ENCODE measurements around the gene ENTPD8.

The ENTPD8 gene

DNA sequence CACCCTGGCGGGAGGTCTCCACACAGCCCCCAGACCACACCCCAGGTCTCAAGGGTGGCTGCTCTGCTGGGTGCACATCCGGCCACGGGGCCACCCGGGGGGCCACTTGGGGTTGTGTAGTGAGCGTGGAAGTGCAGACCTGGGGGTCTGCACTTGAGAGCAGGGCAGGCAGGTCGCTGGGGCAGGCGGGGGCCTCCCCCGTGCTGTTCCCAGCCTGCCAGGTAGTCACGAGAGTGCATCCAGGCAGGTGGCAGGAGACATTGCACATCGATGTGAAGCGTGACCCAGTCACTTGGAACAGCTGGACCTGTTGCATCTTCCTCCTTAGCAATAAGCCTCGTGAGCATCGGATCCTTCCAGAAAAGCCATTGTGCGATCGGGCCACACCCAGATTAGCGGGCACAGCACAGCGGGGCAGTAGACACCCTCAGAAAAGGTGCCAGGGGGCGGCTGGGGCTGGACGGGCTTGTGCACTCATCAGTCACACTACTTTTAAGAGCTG lies 4.8 kb upstream of the ENTPD8 start:
- no peak for DNase-seq

DNA sequence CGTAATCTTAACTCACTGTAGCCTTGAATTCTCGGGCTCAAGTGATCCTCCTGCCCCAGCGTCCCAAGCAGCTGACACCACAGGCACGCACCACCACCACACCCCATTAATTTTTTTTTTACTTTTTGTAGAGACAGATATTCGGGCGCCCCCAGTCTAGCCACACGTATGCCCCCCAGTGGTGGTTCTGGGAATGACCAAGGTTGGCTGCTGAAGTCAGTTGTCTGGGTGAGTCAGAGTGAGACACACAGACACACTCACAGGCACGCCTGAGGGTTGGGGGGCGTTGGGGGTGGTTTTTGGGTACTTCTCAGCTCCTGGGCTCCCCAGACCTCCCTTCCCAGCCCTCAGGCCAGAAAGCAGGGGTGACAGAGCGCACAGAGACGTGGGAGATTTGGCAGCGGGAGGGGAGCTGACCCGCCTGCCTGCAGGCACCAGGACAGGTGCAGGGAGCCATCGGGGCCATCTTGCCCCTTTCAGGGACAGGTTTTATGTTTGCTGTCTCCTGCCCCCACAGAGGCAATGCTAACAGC lies 4.2 kb upstream of the ENTPD8 start:
- DNase-seq, result peak; percentile 89

DNA sequence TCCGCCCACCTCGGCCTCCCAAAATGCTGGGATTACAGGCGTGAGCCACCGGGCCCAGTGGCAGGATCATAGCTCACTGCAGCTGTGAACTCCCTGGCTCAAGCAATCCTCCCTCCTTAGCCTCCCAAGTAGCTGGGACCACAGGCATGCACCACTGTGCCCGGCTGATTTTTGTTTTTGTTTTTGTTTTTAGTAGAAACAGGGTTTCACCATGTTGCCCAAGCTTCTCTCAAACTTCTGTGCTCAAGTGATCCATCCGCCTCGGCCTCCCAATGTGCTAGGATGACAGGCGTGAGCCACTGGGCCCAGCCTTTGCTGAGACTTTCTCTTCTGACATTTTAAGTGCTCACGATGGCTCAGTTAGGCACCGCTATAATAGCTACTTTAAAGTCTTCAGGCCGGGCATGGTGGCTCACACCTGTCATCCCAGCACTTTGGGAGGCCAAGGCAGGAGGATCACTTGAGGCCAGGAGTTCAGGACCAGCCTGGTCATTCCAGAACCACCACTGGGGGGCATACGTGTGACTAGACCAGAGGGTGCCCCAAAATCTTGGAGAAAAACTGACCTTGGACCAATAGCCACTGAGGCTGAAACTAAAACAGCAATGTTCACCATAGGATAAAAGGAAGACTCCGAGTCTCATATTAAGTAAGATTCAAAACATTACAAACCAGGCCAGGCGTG lies 3.1 kb upstream of the ENTPD8 start:
- no peak for DNase-seq

DNA sequence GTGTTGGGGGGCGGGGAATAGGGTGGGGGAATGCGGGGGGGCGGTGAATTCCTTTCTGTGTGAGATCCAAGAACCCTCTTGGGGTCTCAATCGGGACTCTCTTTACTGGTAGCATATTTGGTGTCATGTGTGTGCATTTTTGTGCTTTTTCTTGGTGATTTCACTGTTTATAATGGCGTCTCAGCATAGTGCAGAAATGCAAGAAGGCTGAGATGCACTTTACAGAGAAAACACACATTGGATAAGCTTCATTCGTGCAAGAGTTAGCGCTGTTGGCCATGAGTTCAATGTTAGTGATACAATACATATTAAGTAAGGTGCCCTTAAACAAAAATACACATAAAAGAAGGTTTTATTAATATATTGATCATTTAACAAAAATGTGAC lies 771 bp upstream of the ENTPD8 start:
- DNase-seq, result no peak

DNA sequence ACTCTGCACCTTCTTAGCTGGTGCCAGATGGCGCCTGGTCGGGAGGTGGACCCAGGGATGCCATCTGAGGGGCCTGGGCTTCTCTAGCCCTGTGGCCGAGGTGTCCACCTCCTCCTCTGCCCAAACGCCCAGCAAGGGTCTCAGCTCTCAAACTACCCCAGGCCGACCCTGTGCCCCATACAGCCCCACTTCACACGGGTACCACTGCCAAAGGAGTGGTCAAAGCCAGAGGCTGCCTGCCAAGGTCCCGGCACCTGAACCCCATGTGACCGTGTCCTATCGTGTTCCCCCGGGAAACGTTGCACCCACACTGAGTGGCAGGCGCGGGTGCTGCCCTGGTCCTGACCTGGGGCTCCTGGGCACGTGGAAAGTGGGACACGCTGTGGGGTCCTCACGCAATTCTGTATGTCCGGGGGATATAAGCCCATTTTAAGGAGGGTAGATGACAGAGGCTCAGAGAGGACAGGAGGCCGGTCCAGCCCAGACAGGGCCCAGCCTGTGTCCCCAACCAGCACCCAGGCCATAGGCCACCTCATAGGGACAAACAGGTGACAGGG lies 1.9 kb downstream of the ENTPD8 start:
- DNase-seq, result no peak

DNA sequence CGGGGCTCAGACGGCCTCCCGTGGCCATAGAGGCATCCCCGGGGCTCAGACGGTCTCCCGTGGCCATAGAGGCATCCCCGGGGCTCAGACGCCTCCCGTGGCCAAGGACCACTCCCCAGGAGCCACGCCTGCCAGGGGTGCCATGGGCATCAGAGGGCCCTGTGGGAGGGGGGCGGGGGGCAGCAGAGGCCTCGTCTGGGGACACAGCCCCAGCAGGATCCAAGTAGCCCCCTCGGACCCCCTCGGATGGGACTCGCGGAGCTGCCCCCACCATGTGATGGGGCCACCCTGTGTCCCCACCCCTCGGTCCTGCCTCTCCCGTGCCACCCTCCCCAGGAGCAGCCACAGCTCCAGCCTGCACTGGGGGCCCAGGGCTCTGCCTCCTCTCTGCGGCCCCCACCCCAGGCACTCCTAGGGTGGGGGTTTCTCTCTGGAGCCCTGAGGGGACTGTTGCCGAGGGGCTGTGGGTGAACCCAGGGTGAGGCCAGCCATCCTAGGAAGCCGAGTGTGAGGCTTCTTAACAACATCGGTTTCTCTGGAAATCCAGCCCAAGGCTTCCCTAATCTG lies 2.5 kb downstream of the ENTPD8 start:
- DNase-seq, result no peak

DNA sequence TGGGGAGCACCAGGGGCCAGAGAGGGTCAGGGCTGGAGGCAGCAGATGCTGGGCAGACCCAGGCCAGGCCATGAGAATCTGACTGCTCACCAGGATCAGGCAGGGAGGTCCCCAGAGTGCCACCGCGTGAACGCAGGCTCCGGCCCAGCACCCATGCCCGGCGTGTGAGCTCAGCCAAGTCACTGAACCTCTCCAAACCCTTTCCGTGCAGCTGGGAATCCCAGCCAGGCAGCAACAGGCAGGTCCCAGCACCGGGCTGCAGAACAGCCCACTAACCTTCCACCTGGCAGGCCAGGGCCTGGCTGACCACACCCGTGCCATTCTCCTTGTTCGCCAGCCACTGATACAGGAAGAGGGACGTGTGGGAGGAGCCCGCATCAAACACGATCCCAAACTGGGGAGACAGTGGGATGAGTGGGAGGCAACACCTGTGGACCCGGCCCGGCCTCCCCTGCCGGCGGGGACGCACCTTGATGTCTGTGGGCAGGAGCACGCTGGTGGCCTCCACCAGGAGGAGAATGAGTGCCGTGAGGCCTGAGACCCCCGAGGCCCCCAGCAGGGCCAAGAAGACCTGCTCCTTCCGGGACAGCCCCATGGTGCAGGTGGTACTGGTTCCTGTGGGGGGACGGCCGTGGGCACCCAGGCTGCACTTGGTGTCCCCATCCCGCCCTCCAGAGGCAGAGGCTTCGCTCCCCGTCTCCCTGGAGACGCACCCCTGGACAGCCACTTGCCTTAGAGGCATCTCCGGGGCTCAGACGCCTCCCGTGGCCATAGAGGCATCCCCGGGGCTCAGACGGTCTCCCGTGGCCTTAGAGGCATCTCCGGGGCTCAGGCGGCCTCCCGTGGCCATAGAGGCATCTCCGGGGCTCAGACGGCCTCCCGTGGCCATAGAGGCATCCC lies 3.2 kb downstream of the ENTPD8 start:
- no peak for DNase-seq

DNA sequence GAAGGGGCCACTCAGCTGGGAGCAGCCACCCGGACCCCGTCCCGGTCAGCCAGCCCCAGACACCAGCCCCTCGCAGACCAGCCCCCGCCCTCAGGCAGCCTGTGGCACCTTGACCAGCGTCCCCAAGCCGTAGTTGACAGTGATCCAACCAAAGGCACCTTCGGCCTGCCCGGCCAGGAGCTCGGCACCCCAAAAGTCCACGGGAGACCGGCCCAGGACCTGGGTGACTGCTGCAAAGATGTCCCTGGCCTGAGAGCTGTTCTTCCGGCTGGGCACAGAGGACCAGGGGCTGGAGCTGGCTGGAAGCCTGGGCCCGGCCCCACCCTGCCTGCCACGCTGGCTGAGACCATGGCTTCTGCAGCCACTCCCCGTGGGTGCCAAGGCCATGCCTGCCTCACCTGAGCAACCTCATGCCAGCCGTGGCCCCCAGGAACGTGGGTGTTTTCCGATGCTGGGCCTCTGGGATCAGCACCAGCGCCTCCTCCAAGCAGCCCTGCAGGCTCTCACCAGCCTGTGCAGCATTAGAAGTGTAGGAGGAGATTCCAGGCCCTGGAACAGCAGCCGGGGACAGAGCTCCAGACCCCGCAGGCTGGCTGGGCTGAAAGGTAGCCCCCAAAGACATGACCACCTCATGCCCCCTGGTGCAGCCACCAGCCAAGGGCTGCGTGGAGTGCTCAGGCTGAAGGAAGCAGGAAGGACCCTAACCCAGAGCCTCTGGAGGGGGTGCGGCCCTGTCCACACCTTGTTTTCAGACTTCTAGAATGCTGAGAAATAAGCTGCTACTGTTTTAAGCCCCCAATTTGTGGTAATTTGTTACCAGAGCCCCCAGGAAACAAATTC lies 4.2 kb downstream of the ENTPD8 start:
- DNase-seq, result no peak

DNA sequence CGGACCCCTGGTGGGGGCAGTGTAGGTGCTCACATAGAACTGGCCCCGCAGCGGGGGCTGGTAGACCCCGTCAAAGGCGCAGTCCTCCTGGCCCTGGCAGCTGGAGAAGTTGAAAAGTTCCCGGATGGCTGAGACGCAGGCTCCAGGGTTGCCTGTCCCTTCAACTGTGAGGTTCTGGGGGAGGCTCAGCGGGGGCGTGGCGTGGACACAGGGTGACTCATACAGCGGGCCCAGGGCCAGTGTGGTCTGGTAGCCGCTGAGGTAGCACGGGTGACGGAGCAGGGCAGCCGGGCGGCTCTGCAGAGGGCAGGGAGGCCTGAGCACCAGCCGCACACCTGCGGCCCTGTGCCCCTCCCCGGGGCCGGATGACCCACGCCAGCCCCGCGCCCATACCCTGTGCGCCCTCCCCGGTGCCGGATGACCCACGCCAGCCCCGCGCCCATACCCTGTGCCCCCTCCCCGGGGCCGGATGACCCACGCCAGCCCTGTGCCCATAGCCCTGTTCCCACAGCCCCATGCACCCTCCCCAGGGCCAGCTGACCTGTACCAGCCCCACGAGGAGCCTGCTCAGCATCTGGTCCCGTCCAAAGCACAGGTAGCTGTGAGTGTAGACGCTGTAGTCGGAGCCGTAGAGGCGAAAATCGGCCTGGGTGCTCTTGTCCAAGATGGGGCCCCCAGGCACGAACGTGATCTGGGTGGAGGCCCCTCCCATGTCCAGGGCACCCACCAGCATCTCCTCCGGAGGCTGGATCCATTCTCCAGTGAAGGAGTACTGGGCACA lies 5.0 kb downstream of the ENTPD8 start:
- DNase-seq, result no peak

DNA sequence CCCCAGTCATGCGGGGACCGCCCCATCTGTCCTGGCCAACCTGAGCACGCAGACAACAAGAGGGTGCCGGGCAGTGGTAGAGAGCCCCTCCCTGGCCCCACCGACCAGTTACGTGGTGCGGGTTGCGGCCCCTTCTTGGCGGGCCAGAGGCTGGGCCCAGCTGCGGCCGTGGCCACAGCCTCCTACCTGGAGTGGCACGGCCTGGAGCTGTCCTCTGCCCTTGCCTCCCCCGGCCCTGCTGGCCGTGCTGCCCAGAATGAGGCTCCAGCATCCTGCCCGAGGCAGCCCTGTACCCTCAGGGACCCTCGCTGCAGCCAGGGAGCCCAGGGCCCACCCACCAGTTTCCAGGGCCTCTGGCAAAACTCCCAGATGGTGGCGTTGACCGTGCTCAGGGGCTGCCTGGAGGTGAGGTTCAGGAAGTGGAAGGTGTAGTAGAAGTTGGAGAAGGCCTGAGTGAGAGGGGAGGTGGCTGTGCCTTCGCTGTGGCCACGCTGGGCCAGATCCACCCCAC lies 5.7 kb downstream of the ENTPD8 start:
- DNase-seq, result no peak

DNA sequence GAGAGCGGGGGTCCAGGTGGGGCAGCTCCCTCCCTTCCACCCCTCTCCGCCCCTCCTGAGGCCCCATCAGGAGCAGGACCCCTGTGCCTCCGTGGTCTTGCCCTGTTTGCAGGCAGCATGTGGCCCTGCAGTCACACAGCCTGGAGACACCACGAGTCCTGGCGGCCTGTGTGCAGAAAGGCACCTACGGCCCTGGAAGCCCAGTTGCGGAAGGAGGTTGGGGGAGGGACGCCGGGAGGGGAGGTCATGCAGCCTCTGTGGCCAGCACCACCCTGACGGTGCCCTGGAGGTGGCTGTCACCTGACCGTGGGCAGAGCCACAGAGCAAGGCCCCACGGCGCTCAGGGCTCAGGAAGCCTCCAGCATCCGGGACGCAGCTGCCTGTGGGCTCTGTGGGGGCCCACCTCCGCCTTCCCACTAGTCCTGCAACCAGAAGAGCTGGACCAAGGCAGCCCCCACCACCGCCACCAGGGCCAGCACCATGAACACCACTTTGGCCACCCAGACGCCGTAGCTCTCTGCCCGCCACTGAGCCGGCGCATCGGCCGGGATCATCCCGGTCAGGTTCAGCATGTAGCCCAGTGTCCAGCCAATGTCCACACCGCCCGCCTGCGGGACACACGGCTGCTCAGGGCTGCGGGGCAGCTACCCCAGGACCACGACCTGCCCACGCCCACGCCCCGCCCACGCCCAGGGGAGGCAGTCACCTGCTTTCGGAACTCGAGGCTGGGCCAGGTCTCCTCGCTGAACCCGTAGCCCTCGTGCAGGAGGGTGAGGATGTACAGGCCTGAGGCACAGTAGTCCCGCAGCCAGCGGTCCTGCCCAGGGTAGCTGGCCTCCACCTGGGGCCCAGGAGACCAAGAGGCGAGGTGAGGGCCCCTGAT lies 6.4 kb downstream of the ENTPD8 start:
- DNase-seq, result no peak

DNA sequence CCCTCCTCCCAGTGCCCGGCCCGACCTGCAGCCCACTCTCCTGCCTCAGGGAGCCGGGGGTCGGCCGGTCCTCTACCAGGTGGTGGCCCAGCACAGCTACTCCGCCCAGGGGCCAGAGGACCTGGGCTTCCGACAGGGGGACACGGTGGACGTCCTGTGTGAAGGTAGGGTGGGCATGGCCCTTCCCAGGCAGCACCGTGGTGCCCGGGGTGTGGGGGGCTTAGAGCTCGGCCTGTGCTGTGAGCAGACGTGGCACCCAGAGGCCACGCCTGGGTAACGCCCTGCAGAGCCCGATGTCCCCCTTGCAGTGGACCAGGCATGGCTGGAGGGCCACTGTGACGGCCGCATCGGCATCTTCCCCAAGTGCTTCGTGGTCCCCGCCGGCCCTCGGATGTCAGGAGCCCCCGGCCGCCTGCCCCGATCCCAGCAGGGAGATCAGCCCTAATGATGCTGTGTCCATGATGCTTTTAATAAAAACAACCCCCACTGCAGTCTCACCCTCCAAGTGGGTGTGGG lies 7.2 kb downstream of the ENTPD8 start:
- no peak for DNase-seq

DNA sequence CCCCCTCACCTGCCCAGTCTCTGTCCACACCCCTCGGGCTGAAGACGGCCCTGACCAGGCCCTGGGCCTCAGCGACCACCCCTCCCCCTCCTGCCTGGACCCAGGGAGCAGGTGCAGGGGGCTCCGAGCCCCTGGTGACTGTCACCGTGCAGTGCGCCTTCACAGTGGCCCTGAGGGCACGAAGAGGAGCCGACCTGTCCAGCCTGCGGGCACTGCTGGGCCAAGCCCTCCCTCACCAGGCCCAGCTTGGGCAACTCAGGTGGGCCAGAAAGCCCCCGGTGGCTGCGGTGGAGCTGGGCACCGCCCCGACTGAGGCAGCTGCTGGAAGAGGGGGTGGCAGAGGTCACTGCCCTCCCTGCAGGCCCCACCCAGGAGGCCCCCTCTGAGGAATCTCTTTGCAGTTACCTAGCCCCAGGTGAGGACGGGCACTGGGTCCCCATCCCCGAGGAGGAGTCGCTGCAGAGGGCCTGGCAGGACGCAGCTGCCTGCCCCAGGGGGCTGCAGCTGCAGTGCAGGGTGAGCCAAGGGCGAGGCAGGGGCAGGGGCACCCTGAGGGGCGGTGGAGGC lies 7.7 kb downstream of the ENTPD8 start:
- no peak for DNase-seq

DNA sequence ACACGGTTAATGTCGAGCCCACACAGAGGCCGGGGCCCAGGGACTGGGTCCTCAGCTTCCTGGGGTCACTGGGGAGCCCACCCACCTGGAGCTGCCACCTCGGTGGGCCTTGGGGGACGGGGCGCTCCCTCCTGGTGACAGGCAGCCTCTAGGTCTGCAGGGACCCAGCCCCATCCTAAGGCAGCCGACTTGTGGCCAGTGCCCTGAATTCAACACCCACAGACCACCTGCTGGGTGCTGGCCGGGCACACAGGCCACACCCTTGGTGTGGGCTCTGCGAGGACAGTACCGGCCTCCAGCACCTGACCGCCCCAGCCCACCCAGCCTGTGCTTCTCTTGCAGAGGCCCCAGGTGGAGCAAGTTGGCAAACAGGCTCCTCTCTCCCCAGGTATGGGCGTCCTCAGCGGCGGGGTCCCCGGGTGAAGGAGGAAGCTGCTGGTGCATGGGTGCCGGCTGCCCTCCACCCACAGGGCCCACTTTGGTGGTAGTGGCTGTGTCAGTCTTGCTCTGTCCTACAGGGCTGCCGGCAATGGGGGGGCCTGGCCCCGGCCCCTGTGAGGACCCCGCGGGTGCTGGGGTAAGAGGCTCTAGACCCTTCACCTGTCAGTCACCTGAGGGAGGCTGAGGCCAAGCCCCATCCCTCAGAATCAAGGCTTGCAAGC lies 8.3 kb downstream of the ENTPD8 start:
- no peak for DNase-seq

DNA sequence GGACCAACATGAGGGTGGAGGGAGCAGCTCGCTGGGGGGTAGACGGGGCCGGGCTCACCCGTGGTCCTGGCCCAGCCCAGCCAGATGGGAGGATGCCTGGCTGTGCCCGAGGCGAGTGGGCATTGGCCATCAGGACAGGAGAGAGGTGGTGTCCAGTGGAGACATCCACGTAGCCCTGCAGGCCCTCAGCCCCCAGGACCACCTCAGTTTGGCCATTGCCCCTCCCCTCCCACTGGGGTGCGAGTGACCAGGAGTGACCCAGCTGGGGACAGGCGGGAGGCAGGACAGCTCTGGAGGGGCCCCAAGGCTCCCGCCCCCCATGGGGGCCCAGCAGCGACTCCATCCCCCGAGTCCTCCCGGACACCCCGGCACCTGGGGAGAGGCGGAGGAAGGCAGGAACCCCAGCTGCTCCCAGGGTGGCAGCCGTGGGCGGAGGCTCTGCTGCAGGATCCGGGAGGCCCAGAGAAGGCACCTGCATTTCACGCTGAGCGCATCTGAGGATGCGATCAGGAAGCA lies 9.7 kb downstream of the ENTPD8 start:
- DNase-seq, result no peak

DNA sequence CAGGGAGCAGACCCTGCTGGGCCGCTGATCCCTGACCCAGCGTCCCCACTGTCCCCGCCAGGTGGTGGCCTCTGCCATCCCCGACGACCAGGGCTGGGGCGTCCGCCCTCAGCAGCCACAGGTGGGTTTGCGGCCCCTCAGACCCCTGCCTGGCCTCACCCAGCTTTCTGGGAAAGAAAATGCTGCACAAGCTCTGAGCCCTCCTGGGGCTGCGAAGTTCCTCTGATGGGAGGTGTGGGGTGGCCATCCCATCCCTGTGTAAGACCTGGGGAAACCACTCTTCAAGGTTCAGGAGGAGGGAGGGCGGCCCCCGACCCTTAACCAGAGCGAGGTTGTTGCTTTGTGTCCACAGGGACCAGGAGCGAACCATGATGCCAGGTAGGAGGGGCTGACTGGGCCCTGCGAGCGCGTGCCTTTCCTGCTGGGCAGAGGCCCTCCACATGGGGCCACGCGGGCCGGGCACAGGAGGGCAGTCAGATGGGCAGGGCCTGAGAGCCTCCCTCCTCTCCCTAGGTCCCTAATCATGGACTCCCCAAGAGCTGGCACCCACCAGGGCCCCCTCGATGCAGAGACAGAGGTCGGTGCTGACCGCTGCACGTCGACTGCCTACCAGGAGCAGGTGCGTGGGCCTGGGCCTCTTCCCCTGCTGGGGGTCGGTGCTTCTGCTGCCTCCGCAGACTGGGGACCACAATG lies 10.3 kb downstream of the ENTPD8 start:
- DNase-seq, result no peak

DNA sequence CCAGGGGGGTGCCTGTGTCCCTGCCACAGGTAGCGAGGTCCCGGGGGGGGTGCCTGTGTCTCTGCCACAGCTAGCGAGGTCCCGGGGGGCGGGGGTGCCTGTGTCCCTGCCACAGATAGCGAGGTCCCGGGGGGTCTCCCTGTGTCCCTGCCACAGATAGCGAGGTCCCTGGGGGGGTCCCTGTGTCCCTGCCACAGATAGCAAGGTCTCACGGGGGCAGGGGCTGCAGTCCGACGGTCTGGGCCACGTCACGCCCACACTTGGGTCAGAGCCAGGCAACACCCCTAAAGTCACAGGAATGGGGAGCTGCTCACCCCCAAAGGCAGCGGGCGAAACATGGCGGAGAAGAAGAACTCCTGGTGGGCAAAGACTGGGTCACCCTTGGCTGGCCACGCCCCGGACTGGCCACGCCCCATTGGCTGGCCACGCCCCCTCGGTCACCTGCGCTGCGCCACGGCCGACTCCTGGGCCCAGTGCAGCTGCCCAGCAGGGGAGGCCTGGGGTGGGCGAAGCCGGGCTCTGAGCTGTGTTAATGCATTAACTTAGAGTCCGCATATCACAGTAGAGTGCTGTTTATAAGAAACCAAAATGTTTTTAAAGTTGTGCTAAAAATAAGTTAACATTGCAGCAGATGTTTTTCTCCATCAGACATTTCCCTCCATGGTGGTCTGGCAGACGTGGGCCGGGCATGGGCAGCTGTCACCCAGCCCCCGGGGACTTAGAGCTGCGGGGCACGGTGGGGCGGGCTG lies 11.0 kb downstream of the ENTPD8 start:
- no peak for DNase-seq

DNA sequence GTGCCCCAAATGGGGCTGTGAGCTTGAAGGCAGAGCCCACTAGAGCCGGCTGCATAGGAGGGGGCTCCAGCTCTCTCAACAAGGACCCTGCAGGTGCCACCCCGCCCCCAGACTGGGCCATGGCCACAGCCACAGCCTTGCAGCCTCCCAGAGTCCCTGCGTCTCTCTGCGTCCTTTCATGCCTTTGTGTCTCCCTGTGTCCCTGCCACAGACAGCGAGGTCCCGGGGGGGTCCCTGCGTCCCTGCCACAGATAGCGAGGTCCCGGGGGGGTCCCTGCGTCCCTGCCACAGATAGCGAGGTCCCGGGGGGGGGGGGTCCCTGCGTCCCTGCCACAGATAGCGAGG lies 11.6 kb downstream of the ENTPD8 start:
- no peak for DNase-seq

Data from stimulated activated CD4-positive, alpha-beta T cell treated with anti-CD3 and anti-CD28 coated beads, Interleukin-4, amount 100 ng/mL, for 24 hours (primary cell).